GM12874 (cell line): ENCODE measurements around the gene FDXACB1.

Experiments
- CTCF ChIP-seq: IDR thresholded peaks from 2 replicates; pipeline ENCODE4 v1.5.1; 2011; ENCODE audit warnings: low read depth, mild to moderate bottlenecking, control low read depth, low read length, moderate library complexity; ENCODE audit not compliant: insufficient read depth

Gene FDXACB1

GRCh38 chr11:111921541-111922230, 42.7 kb upstream of the FDXACB1 start:
- TF ChIP-seq CTCF, result no peak

- TF ChIP-seq CTCF, result no peak
Measured at GRCh38 chr11:111920908-111921307, 41.9 kb upstream of the FDXACB1 start.

GRCh38 chr11:111918390-111919256, 39.7 kb upstream of the FDXACB1 start, which contains the start of gene C11orf52:
Gene C11orf52 (plus strand): TSS chr11:111918913. CDS start chr11:111918973, 60 bp downstream.
- no peak for TF ChIP-seq CTCF

GRCh38 chr11:111917788-111918187, 38.8 kb upstream of the FDXACB1 start:
- no peak for TF ChIP-seq CTCF

- TF ChIP-seq CTCF, result no peak
Measured at GRCh38 chr11:111917312-111917711, 38.3 kb upstream of the FDXACB1 start.

- no peak for TF ChIP-seq CTCF
Measured at GRCh38 chr11:111916768-111917167, 37.8 kb upstream of the FDXACB1 start.

- no peak for TF ChIP-seq CTCF
Measured at GRCh38 chr11:111913997-111914396, 35.0 kb upstream of the FDXACB1 start.
